ENCODE measurements around the gene PIK3C2G.

The PIK3C2G gene

GRCh38 chr12:18470251-18470650 lies 208.9 kb downstream of the PIK3C2G start:
- no peak for TF ChIP-seq REST (IDR thresholded peaks at IDR 0.05; ENCODE audit: insufficient read depth in 1 of 2, low read depth in 2 of 2, low read length in 2 of 2)
- no peak for TF ChIP-seq TAF1 (IDR thresholded peaks at IDR 0.05; ENCODE audit: borderline replicate concordance, insufficient read depth, low read length)
- TF ChIP-seq POLR2AphosphoS5 (IDR thresholded peaks at IDR 0.05; ENCODE audit: low read depth, low read length): no peak
- TF ChIP-seq FOXP2 (optimal IDR thresholded peaks at IDR 0.05; ENCODE audit: borderline replicate concordance, extremely low read depth, extremely low read length, insufficient read depth): no peak
- no peak for TF ChIP-seq SIN3A (IDR thresholded peaks at IDR 0.05; ENCODE audit: borderline replicate concordance, insufficient read depth, low read length)

GRCh38 chr12:18472304-18472703 lies 211.0 kb downstream of the PIK3C2G start:
- TF ChIP-seq FOXP2 (optimal IDR thresholded peaks at IDR 0.05; ENCODE audit: borderline replicate concordance, extremely low read depth, extremely low read length, insufficient read depth) (no peak), SIN3A (IDR thresholded peaks at IDR 0.05; ENCODE audit: borderline replicate concordance, insufficient read depth, low read length) (no peak), REST (IDR thresholded peaks at IDR 0.05; ENCODE audit: insufficient read depth in 1 of 2, low read depth in 2 of 2, low read length in 2 of 2) (no peak), POLR2AphosphoS5 (IDR thresholded peaks at IDR 0.05; ENCODE audit: low read depth, low read length) (no peak), TAF1 (IDR thresholded peaks at IDR 0.05; ENCODE audit: borderline replicate concordance, insufficient read depth, low read length) (no peak)

DNA sequence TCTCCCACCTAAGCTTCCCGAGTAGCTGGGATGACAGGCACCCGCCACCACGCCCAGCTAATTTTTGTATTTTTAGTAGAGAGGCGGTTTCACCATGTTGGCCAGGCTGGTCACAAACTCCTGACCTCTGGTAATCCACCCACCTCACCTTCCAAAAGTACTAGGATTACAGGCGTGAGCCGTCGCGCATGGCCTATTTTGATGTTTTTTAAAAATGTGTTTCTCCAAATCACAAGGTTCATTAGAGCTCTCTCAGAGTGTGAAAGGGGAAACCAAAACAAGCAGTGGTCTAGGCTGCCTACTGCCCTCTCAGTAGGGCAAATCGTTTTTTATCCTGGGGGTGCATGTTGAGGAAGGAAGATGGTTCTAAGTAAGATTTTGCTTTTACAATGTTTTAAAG lies 211.5 kb downstream of the PIK3C2G start:
- TF ChIP-seq FOXP2 (optimal IDR thresholded peaks at IDR 0.05; ENCODE audit: borderline replicate concordance, extremely low read depth, extremely low read length, insufficient read depth): no peak

DNA sequence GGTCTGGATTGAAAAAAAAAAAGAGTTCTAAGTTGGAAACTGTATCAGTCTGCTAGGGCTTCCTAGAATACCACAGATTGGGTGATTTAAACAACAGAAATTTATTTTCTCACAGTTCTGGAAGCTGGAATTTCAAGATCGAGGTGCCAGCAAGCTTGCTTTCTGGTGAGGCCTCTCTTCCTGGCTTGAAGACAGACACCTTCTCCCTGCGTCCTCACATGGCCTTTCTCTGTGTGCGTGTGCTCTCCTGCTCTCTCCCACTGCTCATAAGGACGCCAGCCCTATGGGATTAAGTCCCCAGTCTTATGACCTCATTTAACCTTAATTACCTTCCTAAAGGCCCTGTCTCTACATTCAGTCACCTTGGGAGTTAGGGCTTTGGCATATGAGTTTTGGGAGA lies 215.5 kb downstream of the PIK3C2G start:
- TF ChIP-seq SIN3A (IDR thresholded peaks at IDR 0.05; ENCODE audit: borderline replicate concordance, insufficient read depth, low read length): no peak
- TF ChIP-seq POLR2AphosphoS5 (IDR thresholded peaks at IDR 0.05; ENCODE audit: low read depth, low read length): no peak
- TF ChIP-seq TAF1 (IDR thresholded peaks at IDR 0.05; ENCODE audit: borderline replicate concordance, insufficient read depth, low read length): no peak
- TF ChIP-seq REST (IDR thresholded peaks at IDR 0.05; ENCODE audit: insufficient read depth in 1 of 2, low read depth in 2 of 2, low read length in 2 of 2): no peak
- TF ChIP-seq FOXP2 (optimal IDR thresholded peaks at IDR 0.05; ENCODE audit: borderline replicate concordance, extremely low read depth, extremely low read length, insufficient read depth): no peak

GRCh38 chr12:18479256-18479655 lies 217.9 kb downstream of the PIK3C2G start:
- no peak for TF ChIP-seq TAF1 (IDR thresholded peaks at IDR 0.05; ENCODE audit: borderline replicate concordance, insufficient read depth, low read length)
- TF ChIP-seq SIN3A (IDR thresholded peaks at IDR 0.05; ENCODE audit: borderline replicate concordance, insufficient read depth, low read length): no peak
- TF ChIP-seq FOXP2 (optimal IDR thresholded peaks at IDR 0.05; ENCODE audit: borderline replicate concordance, extremely low read depth, extremely low read length, insufficient read depth): no peak
- TF ChIP-seq POLR2AphosphoS5 (IDR thresholded peaks at IDR 0.05; ENCODE audit: low read depth, low read length): no peak
- no peak for TF ChIP-seq REST (IDR thresholded peaks at IDR 0.05; ENCODE audit: insufficient read depth in 1 of 2, low read depth in 2 of 2, low read length in 2 of 2)

All from PFSK-1 (cell line).